Astrocyte (in vitro differentiated cells and primary cell): ENCODE data around the gene FGF12. TPM values are rescaled to one million over a fixed set of nuclear protein-coding genes. Genes with fewer than 3 reads are reported as not detected.

Experiments
- DNase-seq: peaks from one replicate; pipeline ENCODE4 v3.0.0-alpha.2; 2010; ENCODE audit warnings: low read depth
- FAIRE-seq: peaks from 2 replicates; lab custom pipeline; 2011; peaks lifted over from hg19 to GRCh38; lab: Jason Lieb, UNC
- H2AFZ ChIP-seq: 2 replicates; pipeline ENCODE4 v1.6.0; 2012; ENCODE audit warnings: low read depth, low read length, inconsistent platforms
- H3K27ac ChIP-seq: 2 replicates; pipeline ENCODE4 v1.5.1; 2011; ENCODE audit warnings: low read depth, low read length, inconsistent platforms
- H3K27me3 ChIP-seq: 2 replicates; pipeline ENCODE4 v1.6.0; 2011; ENCODE audit warnings: low read length, inconsistent platforms; ENCODE audit not compliant: insufficient read depth
- H3K36me3 ChIP-seq: 2 replicates; pipeline ENCODE4 v1.5.1; 2011; ENCODE audit warnings: low read length, inconsistent platforms; ENCODE audit not compliant: insufficient read depth
- H3K4me1 ChIP-seq: 2 replicates; pipeline ENCODE4 v1.5.1; 2011; ENCODE audit warnings: low read length, inconsistent platforms; ENCODE audit not compliant: insufficient read depth
- H3K4me2 ChIP-seq: 2 replicates; pipeline ENCODE4 v1.6.0; 2012; ENCODE audit warnings: low read length, inconsistent platforms
- H3K4me3 ChIP-seq: 2 replicates; pipeline ENCODE4 v1.5.1; 2011; ENCODE audit warnings: low read depth, mild to moderate bottlenecking, low read length, inconsistent platforms; ENCODE audit not compliant: insufficient read depth
- H3K79me2 ChIP-seq: 2 replicates; pipeline ENCODE4 v1.6.0; 2012; ENCODE audit warnings: mild to moderate bottlenecking, low read length, inconsistent platforms; ENCODE audit not compliant: insufficient read depth
- H3K9ac ChIP-seq: 2 replicates; pipeline ENCODE4 v1.6.0; 2012; ENCODE audit warnings: mild to moderate bottlenecking, low read length, inconsistent platforms
- H3K9me3 ChIP-seq: 2 replicates; pipeline ENCODE4 v1.5.1; 2012; ENCODE audit warnings: low read depth, mild to moderate bottlenecking, low read length, inconsistent platforms; ENCODE audit not compliant: insufficient read depth
- H4K20me1 ChIP-seq: 2 replicates; pipeline ENCODE4 v1.6.0; 2012; ENCODE audit warnings: low read length, inconsistent platforms; ENCODE audit not compliant: insufficient read depth
- H3K27ac Mint-ChIP-seq: one replicate; pipeline ENCODE4 v1.8.0; 2021; ENCODE audit warnings: mild to moderate bottlenecking, mixed read lengths; ENCODE audit not compliant: unreplicated experiment
- H3K27me3 Mint-ChIP-seq: one replicate; pipeline ENCODE4 v1.8.0; 2021; ENCODE audit warnings: low read depth, mixed read lengths; ENCODE audit not compliant: unreplicated experiment
- H3K36me3 Mint-ChIP-seq: one replicate; pipeline ENCODE4 v1.8.0; 2021; ENCODE audit warnings: low read depth, mixed read lengths; ENCODE audit not compliant: unreplicated experiment
- H3K4me1 Mint-ChIP-seq: one replicate; pipeline ENCODE4 v1.8.0; 2021; ENCODE audit warnings: low read depth, mixed read lengths; ENCODE audit not compliant: unreplicated experiment
- H3K4me3 Mint-ChIP-seq: one replicate; pipeline ENCODE4 v1.8.0; 2021; ENCODE audit warnings: mild to moderate bottlenecking, moderate library complexity, mixed read lengths; ENCODE audit not compliant: unreplicated experiment
- H3K9me3 Mint-ChIP-seq: one replicate; pipeline ENCODE4 v1.8.0; 2021; ENCODE audit warnings: mild to moderate bottlenecking, mixed read lengths; ENCODE audit not compliant: unreplicated experiment
- CTCF ChIP-seq: IDR thresholded peaks from 2 replicates; pipeline ENCODE4 v1.5.1; 2011; ENCODE audit warnings: low read depth, mild to moderate bottlenecking, inconsistent platforms, low read length, moderate library complexity; ENCODE audit not compliant: insufficient read depth
- EZH2 ChIP-seq: IDR thresholded peaks from 2 replicates; pipeline ENCODE4 v1.6.1; 2012; ENCODE audit warnings: mild to moderate bottlenecking, low read length, inconsistent platforms; ENCODE audit not compliant: insufficient read depth
- total RNA-seq: library from RNA; stranded (reverse); gene quantifications from 2 replicates; pipeline ENCODE4 v1.2.1, GENCODE V29; 2021

The FGF12 gene
- total RNA-seq, 1 donor from 2014 or later, result 1.4 TPM

- no peak overlapping the region for H3K27ac ChIP-seq
These were observed 442.8 kb downstream of the FGF12 start for GRCh38 chr3:192284443-192285072.

GRCh38 chr3:192281207-192281880 is 446.0 kb downstream of the FGF12 start:
- H3K4me2 ChIP-seq, result no peak overlapping the region
- H3K27me3 Mint-ChIP-seq, result no peaks in the 10 kb centered on the region
- H3K79me2 ChIP-seq, result no peaks in the 10 kb centered on the region
- H3K36me3 ChIP-seq, result no peaks in the 10 kb centered on the region
- H2AFZ ChIP-seq, result no peak overlapping the region
- H3K4me1 Mint-ChIP-seq, result peaks cover 5% of the 10 kb centered on the region
- no peaks in the 10 kb centered on the region for H3K9me3 ChIP-seq
- H3K27me3 ChIP-seq, result no peaks in the 10 kb centered on the region
- TF ChIP-seq EZH2 (no peak), CTCF (no peak)
- H3K9ac ChIP-seq, result no peak overlapping the region
- no peak for FAIRE-seq
- no peak overlapping the region for H3K27ac ChIP-seq
- DNase-seq, result no peak
- H3K4me3 ChIP-seq, result no peak overlapping the region
- H3K9me3 Mint-ChIP-seq, result no peaks in the 10 kb centered on the region
- H3K4me1 ChIP-seq, result no peaks in the 10 kb centered on the region
- no peaks in the 10 kb centered on the region for H4K20me1 ChIP-seq
- no peak overlapping the region for H3K27ac Mint-ChIP-seq
- H3K4me3 Mint-ChIP-seq, result no peak overlapping the region
- H3K36me3 Mint-ChIP-seq, result no peaks in the 10 kb centered on the region

More at GRCh38 chr3:192284443-192285072, 442.8 kb downstream of the FGF12 start:
- Mint-ChIP-seq H3K9me3 (no peaks in the 10 kb centered on the region), H3K4me3 (no peak overlapping the region), H3K36me3 (no peaks in the 10 kb centered on the region), H3K27me3 (no peaks in the 10 kb centered on the region), H3K27ac (no peak overlapping the region), H3K4me1 (peaks cover 5% of the 10 kb centered on the region)
- Histone ChIP-seq H3K4me1 (no peaks in the 10 kb centered on the region), H3K27me3 (no peaks in the 10 kb centered on the region), H4K20me1 (no peaks in the 10 kb centered on the region), H3K4me3 (no peak overlapping the region), H3K9me3 (no peaks in the 10 kb centered on the region), H3K9ac (no peak overlapping the region), H3K79me2 (no peaks in the 10 kb centered on the region), H3K36me3 (no peaks in the 10 kb centered on the region), H2AFZ (no peak overlapping the region), H3K4me2 (no peak overlapping the region)
- no peak for DNase-seq
- FAIRE-seq, result no peak
- no peak for TF ChIP-seq CTCF
- TF ChIP-seq EZH2, result no peak

- H3K79me2 ChIP-seq, result no peaks in the 10 kb centered on the region
- no peak overlapping the region for H3K27ac Mint-ChIP-seq
- H3K27me3 ChIP-seq, result no peaks in the 10 kb centered on the region
- no peaks in the 10 kb centered on the region for H3K9me3 Mint-ChIP-seq
- no peak overlapping the region for H3K4me3 ChIP-seq
- no peaks in the 10 kb centered on the region for H3K27me3 Mint-ChIP-seq
- H3K36me3 Mint-ChIP-seq, result no peaks in the 10 kb centered on the region
- H3K27ac ChIP-seq, result no peak overlapping the region
- no peaks in the 10 kb centered on the region for H3K9me3 ChIP-seq
- no peak overlapping the region for H2AFZ ChIP-seq
- peaks cover 5% of the 10 kb centered on the region for H3K4me1 Mint-ChIP-seq
- H3K9ac ChIP-seq, result no peak overlapping the region
- H3K4me1 ChIP-seq, result no peaks in the 10 kb centered on the region
- H3K36me3 ChIP-seq, result no peaks in the 10 kb centered on the region
- TF ChIP-seq CTCF, result no peak
- no peak for TF ChIP-seq EZH2
- FAIRE-seq, result no peak
- no peak overlapping the region for H3K4me2 ChIP-seq
- no peak for DNase-seq
- no peak overlapping the region for H3K4me3 Mint-ChIP-seq
- no peaks in the 10 kb centered on the region for H4K20me1 ChIP-seq
These were observed 447.7 kb downstream of the FGF12 start for GRCh38 chr3:192279664-192280063.
